K562 (cell line): Measurements from ENCODE around the gene LAMTOR1. TPM values are rescaled to one million over a fixed set of nuclear protein-coding genes. Genes with fewer than 3 reads are reported as not detected.

Source experiments
- ADNP ChIP-seq: fragments of 200-800 bp; sonication (Bioruptor generic); IDR thresholded peaks from 2 replicates; pipeline ENCODE4 v1.6.1; 2016; ENCODE audit warnings: missing genetic modification characterization, missing compliant biosample characterization
- BRF2 ChIP-seq: IDR thresholded peaks from 3 replicates; pipeline ENCODE4 v1.6.1; 2011; ENCODE audit warnings: borderline replicate concordance, mild to moderate bottlenecking; ENCODE audit not compliant: insufficient read length, insufficient read depth
- DNMT1 ChIP-seq: fragments of 450-650 bp; IDR thresholded peaks from 2 replicates; pipeline ENCODE4 v1.6.1; 2016; ENCODE audit warnings: antibody characterized with exemption, mild to moderate bottlenecking
- ELF2 ChIP-seq: fragments of 250-450 bp; sonication (Bioruptor Pico); IDR thresholded peaks from 2 replicates; pipeline ENCODE4 v1.5.0; 2021; ENCODE audit warnings: mild to moderate bottlenecking
- FUS ChIP-seq: fragments of 200-400 bp; formaldehyde crosslinking; optimal IDR thresholded peaks from 2 replicates; pipeline ENCODE3; 2017; ENCODE audit warnings: low read depth, low read length
- IFI16 ChIP-seq: fragments of 250-450 bp; sonication (Bioruptor Pico); IDR thresholded peaks from 2 replicates; pipeline ENCODE4 v2.1.2; 2022; ENCODE audit warnings: mild to moderate bottlenecking, inconsistent platforms
- NR2C2 ChIP-seq, 2 experiments: fragments of 200-800 bp in 1 of 2; sonication (Bioruptor generic) in 1 of 2; sonication (generic) in 1 of 2; formaldehyde crosslinking in 1 of 2; IDR thresholded peaks; 2 replicates each; pipeline versions ENCODE4 v1.6.1 to v1.8.0; 2016 to 2022; ENCODE audit warnings: mild to moderate bottlenecking in 1 of 2, missing compliant biosample characterization in 1 of 2, missing genetic modification characterization in 1 of 2, missing genetic modification reagents in 1 of 2
- PHB ChIP-seq: fragments of 250-450 bp; sonication (Bioruptor Pico); IDR thresholded peaks from 2 replicates; pipeline ENCODE4 v1.5.0; 2021
- PTBP1 ChIP-seq: fragments of 200-400 bp; formaldehyde crosslinking; IDR thresholded peaks from 2 replicates; pipeline ENCODE4 v1.6.1; 2017; ENCODE audit warnings: low read depth, low read length
- RBM15 ChIP-seq: fragments of 200-400 bp; formaldehyde crosslinking; IDR thresholded peaks from 2 replicates; pipeline ENCODE4 v1.6.1; 2018; ENCODE audit warnings: mild to moderate bottlenecking, low read length, moderate library complexity; ENCODE audit not compliant: insufficient read depth
- SP1 ChIP-seq: sonication (generic); formaldehyde crosslinking; IDR thresholded peaks from 2 replicates; pipeline ENCODE4 v1.8.1; 2022; ENCODE audit warnings: mild to moderate bottlenecking, missing genetic modification reagents
- U2AF2 ChIP-seq: fragments of 200-400 bp; formaldehyde crosslinking; optimal IDR thresholded peaks from 2 replicates; pipeline ENCODE3; 2017; ENCODE audit warnings: low read depth, mild to moderate bottlenecking, low read length
- ZNF121 ChIP-seq: sonication (generic); formaldehyde crosslinking; conservative IDR thresholded peaks from 2 replicates; pipeline ENCODE4 v1.8.0; 2022; ENCODE audit warnings: missing genetic modification reagents
- ZSCAN32 ChIP-seq: fragments of 450-650 bp; formaldehyde crosslinking; IDR thresholded peaks from 2 replicates; pipeline ENCODE4 v1.4.0; 2020; ENCODE audit warnings: mild to moderate bottlenecking, moderate library complexity
- ZZZ3 ChIP-seq: fragments of 450-650 bp; IDR thresholded peaks from 2 replicates; pipeline ENCODE4 v1.6.1; 2016; ENCODE audit warnings: antibody characterized with exemption, mild to moderate bottlenecking, moderate library complexity
- polyA plus RNA-seq, 8 experiments: library from polyadenylated mRNA; depleted of rRNA in 4 of 8; stranded (reverse) in 5 of 8; unstranded in 3 of 8; fragments of >200 nt; fragmentation: Nextera tagmentation in 2 of 8; fragmentation: Illumina TruSeq in 1 of 8; extraction: Ambion mirVana in 2 of 8; extraction: Trizol in 1 of 8; gene quantifications; 2 replicates each; pipeline versions ENCODE4 v1.2.1 to v1.2.3, GENCODE V29; 2011 to 2014; ENCODE audit warnings: inconsistent platforms in 1 of 8, missing spikeins in 1 of 8
- total RNA-seq, 7 experiments: library from RNA; depleted of rRNA in 6 of 7; stranded (reverse); fragments of >200 nt in 6 of 7; fragmentation: Illumina TruSeq in 2 of 7; extraction: Trizol in 2 of 7; gene quantifications; 2 replicates each; pipeline versions ENCODE4 v1.2.1 to v1.2.3, GENCODE V29; 2011 to 2021; ENCODE audit warnings: low replicate concordance in 1 of 7
- TF ChIP-seq, protein P1 (sequence below): fragments of 250-450 bp; sonication (Bioruptor Pico); IDR thresholded peaks from 2 replicates; pipeline ENCODE4 v1.4.0; 2020; ENCODE audit warnings: mild to moderate bottlenecking
- TF ChIP-seq, protein P2 (sequence below): sonication (generic); formaldehyde crosslinking; IDR thresholded peaks from 2 replicates; pipeline ENCODE4 v1.9.0; 2022; ENCODE audit warnings: mild to moderate bottlenecking, missing genetic modification reagents
- TF ChIP-seq, protein P3 (sequence below): conservative IDR thresholded peaks from 2 replicates; pipeline ENCODE4 v1.6.1; 2011; ENCODE audit warnings: low read depth, mild to moderate bottlenecking, low read length; ENCODE audit not compliant: control insufficient read depth
- TF ChIP-seq, protein P4 (sequence below): sonication (generic); formaldehyde crosslinking; IDR thresholded peaks from 2 replicates; pipeline ENCODE4 v1.8.0; 2023; ENCODE audit warnings: mild to moderate bottlenecking, missing genetic modification reagents

LAMTOR1 gene
- total and polyA plus RNA-seq, 9 of the 15 experiments (the other 6 are each of a cell fraction or from before 2014, with no cell fraction given): 62.6 to 104 (median 85.3) TPM

DNA sequence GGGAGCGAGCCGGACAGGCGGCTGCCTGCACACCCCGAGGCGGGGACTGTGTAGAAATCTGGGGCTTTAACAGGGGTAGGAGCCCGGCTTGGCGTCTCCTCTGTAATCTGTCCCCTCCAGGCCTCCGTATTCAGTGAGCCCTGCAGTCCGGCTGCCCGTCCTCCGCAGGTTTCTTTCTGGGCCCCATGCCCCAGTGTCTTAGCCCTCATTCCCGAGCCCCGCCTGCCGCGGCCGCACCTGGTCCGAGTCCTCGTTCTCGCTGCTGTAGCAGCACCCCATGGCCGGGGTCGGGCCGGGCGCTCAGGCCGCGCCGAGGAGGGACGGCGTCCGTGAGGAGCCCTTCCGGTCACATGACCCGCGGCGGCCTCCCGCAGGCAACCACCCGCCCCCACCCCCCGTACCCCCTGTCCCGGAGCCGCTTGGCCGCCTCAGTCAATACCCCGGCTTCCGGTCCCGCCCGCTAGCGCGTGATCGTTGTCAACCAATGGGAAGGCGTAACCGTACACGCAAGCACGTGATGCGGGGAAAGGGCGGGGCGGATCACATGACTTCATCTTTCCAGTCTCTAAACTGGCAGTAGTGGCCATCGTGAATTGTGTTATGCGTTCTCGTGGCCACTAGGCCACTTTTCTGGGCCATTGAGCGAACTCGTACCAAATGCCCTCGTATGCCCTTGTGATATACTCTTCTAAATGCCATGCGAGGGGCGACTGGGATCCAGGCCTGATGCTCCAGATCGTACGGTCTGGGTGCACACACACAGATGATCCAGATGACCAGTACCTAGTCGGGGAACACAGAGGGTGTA, at the start of gene LAMTOR1 (continued):
- TF ChIP-seq U2AF2 (no peak), BRF2 (no peak), ZSCAN32 (CRISPR knock-in tag) (no peak), ADNP (no peak), RBM15 (no peak), NR2C2 (CRISPR knock-in tag; IDR thresholded peaks at IDR 0.05) (no peak), NR2C2 (tag; IDR thresholded peaks at IDR 0.05) (peak; percentile 94), PHB (CRISPR knock-in tag) (peak; percentile 70; the same call in 1 of the 2 replicates), FUS (no peak), SP1 (CRISPR knock-in tag) (peak; percentile 64; the same call in 1 of the 2 replicates), PTBP1 (no peak), IFI16 (CRISPR knock-in tag) (no peak), ZZZ3 (no peak; the same call in 1 of the 2 replicates), ELF2 (CRISPR knock-in tag) (0 out of 2 replicates have a peak, but pooled peaks have one; percentile 16), DNMT1 (no peak), ZNF121 (CRISPR knock-in tag) (no peak)
- TF ChIP-seq, protein P1, sequence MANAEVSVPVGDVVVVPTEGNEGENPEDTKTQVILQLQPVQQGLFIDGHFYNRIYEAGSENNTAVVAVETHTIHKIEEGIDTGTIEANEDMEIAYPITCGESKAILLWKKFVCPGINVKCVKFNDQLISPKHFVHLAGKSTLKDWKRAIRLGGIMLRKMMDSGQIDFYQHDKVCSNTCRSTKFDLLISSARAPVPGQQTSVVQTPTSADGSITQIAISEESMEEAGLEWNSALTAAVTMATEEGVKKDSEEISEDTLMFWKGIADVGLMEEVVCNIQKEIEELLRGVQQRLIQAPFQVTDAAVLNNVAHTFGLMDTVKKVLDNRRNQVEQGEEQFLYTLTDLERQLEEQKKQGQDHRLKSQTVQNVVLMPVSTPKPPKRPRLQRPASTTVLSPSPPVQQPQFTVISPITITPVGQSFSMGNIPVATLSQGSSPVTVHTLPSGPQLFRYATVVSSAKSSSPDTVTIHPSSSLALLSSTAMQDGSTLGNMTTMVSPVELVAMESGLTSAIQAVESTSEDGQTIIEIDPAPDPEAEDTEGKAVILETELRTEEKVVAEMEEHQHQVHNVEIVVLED (CRISPR knock-in tag): no peak
- TF ChIP-seq, protein P2, sequence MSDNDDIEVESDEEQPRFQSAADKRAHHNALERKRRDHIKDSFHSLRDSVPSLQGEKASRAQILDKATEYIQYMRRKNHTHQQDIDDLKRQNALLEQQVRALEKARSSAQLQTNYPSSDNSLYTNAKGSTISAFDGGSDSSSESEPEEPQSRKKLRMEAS (CRISPR knock-in tag): peak; percentile 91
- TF ChIP-seq, protein P3, sequence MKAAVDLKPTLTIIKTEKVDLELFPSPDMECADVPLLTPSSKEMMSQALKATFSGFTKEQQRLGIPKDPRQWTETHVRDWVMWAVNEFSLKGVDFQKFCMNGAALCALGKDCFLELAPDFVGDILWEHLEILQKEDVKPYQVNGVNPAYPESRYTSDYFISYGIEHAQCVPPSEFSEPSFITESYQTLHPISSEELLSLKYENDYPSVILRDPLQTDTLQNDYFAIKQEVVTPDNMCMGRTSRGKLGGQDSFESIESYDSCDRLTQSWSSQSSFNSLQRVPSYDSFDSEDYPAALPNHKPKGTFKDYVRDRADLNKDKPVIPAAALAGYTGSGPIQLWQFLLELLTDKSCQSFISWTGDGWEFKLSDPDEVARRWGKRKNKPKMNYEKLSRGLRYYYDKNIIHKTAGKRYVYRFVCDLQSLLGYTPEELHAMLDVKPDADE: peak; percentile 51; the same call in 1 of the 2 replicates
- TF ChIP-seq, protein P4, sequence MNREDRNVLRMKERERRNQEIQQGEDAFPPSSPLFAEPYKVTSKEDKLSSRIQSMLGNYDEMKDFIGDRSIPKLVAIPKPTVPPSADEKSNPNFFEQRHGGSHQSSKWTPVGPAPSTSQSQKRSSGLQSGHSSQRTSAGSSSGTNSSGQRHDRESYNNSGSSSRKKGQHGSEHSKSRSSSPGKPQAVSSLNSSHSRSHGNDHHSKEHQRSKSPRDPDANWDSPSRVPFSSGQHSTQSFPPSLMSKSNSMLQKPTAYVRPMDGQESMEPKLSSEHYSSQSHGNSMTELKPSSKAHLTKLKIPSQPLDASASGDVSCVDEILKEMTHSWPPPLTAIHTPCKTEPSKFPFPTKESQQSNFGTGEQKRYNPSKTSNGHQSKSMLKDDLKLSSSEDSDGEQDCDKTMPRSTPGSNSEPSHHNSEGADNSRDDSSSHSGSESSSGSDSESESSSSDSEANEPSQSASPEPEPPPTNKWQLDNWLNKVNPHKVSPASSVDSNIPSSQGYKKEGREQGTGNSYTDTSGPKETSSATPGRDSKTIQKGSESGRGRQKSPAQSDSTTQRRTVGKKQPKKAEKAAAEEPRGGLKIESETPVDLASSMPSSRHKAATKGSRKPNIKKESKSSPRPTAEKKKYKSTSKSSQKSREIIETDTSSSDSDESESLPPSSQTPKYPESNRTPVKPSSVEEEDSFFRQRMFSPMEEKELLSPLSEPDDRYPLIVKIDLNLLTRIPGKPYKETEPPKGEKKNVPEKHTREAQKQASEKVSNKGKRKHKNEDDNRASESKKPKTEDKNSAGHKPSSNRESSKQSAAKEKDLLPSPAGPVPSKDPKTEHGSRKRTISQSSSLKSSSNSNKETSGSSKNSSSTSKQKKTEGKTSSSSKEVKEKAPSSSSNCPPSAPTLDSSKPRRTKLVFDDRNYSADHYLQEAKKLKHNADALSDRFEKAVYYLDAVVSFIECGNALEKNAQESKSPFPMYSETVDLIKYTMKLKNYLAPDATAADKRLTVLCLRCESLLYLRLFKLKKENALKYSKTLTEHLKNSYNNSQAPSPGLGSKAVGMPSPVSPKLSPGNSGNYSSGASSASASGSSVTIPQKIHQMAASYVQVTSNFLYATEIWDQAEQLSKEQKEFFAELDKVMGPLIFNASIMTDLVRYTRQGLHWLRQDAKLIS (CRISPR knock-in tag): no peak
